Hematopoietic multipotent progenitor cell (in vitro differentiated cells): ENCODE results near the gene PUM1. TPM values are rescaled to one million over a fixed set of nuclear protein-coding genes. Genes with fewer than 3 reads are reported as not detected.

Experiments used
- DNase-seq, 3 donors: peaks; one replicate each; pipeline ENCODE4 v3.0.0-alpha.2; 2011 to 2015; ENCODE audit warnings: low read depth in 2 of 3, low spot score in 2 of 3
- total RNA-seq: library from RNA; depleted of rRNA; stranded (reverse); fragments of >200 nt; gene quantifications from one replicate; pipeline ENCODE4 v1.2.3, GENCODE V29; 2012

Gene PUM1
- total RNA-seq, 1 donor, result 147 TPM

DNA sequence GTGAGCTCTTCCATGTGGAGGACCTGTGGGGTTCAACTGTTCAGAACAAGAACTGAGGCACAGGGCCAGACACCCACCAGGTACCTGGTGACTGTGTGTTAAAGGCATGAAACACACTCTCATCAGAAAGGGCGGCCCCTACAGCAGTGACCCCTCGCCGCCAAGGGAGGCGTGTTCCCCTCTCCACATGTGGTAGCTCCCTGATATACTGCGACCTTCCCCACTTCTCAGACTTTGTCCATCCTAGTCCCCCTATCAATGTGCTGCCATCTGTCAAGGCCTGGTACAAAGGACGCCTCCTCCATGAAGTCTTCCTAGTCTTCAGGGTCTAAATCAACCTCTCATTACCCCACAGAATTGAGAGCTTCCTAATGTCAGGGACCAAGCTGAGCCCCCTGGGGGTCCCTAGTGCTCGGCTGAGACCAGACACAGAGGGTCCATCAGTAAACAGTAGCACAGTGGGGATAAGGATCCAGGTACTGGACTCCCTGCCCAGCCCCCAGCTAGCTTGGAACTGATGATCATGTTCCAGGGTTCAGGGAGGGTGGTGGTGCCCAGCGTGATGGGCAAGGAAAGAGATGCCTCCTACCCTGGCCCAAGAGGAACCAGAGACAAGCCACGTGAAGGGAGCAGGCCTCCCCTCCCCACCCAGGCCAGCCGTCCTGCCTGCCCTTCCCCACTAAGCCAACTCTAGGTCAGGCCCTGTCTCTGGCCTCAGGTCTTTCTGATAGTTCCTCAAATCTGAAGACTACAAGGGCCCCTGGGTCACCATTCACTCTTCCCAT lies 167.3 kb downstream of the PUM1 start:
- DNase-seq, result no peak

- no peak for DNase-seq
These were observed 168.6 kb downstream of the PUM1 start for GRCh38 chr1:30896905-30897304.

- DNase-seq, result no peak
These were observed 169.4 kb downstream of the PUM1 start for GRCh38 chr1:30895944-30896660.

GRCh38 chr1:30895382-30895943 lies 170.1 kb downstream of the PUM1 start:
- no peak for DNase-seq

- no peak for DNase-seq
These were observed 171.0 kb downstream of the PUM1 start for GRCh38 chr1:30894508-30894973.

DNA sequence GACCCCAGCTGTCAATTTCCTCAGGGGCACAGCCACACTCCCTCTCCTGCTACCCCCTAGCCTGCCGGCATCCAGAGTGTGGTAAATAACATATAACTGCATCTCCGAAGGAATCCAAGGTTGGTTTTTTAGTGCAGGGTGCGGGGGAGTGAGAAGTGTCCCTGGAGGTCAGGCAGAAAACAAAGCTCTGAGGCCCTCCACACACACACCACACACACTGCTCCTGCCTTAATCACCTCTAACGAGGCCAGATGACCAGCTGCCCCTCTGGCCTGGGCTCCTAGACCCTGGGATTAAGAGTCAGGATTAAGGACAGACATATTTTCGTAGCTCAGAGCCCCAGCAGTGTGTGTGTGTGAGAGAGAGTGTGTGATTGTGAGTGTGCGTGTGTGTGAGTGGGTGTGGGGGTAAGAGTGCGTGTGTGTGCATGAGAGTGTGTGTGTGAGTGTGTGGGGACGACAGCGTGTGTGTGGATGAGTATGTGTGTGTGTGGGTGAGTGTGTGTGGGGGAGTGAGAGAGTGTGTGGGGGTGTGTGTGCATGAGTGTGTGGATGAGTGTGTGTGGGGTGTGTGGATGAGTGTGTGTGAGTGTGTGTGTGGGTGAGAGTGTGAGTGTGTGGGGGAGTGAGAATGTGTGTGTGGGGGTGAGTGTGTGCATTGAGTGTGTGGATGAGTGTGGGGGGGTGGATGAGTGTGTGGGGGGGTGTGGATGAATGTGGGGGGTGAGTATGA lies 171.6 kb downstream of the PUM1 start:
- no peak for DNase-seq

DNA sequence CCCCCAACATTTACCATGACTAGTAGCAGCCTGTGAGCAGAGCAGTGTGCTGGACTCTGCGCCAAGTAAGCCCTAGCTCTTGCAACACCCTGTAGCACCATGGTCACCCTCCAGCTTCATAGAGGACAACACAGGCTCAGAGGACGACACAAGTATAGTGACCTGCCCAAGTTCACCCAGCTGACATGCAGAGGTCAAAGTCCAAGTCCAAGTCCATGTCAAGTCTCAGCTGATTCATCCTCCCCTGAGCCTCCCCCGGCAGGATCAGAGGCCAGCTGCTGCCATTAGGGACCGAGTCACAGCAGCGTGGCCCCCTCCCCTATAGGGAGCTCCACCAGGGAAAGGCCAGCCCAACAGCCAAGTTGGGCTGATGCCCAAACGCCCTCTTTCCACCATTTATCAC lies 172.8 kb downstream of the PUM1 start:
- no peak for DNase-seq

- DNase-seq, result no peak
These were observed 174.3 kb downstream of the PUM1 start for GRCh38 chr1:30891227-30891552.

DNA sequence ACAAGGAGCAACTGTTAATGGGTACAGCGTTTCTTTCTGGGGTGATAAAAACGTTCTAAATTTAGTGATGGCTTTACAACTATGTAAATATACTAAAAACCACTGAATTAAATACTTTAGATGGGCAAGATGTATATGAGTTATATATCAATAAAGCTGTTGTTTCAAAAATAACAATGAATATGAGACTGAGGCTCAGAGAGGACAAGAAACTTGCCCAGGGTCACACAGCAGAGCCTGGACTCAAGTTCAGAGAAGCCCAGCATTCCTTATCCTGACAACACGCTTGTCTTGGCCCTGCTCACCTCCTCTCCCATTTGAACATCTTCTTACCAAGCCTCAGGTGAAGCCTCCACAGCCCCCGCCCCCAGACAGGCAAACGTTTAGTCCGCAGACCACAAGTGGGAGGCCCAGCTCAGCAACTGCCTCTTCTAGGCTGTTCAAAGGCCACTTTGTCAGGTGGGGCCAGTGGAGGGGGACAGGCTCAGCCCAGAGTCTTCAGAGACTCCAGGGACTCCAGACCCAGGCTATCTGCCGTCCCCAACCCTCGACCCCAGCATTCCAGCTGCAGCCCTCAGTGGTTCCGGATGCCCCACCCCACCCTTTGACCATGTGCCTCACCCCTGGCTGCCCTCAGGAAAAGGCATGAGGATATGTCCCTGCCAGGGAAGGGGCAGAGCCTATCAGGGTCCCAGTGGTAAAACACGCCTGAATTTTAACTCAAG lies 174.9 kb downstream of the PUM1 start:
- no peak for DNase-seq

GRCh38 chr1:30889511-30889910 lies 176.0 kb downstream of the PUM1 start:
- no peak for DNase-seq

DNA sequence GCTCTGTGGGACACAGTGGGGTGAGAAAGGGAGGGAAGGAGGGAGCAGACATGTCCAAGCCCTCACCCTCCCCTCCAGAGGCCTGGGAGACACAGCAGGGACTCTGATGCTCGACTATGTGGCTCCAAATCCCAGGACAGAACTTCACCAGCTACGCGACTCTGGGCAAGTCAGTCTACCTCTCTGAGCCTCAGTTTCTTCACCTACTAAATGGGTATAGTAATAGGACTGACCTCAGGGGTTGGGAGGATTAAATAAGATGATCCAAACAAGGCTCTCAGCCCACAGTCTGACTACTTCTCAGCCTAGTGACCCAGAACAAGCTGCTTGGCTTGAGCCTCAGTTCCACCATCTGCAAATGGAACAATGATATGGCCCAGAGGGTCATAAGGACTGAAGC lies 176.5 kb downstream of the PUM1 start:
- DNase-seq, result no peak

GRCh38 chr1:30888391-30888790 lies 177.1 kb downstream of the PUM1 start:
- no peak for DNase-seq

DNA sequence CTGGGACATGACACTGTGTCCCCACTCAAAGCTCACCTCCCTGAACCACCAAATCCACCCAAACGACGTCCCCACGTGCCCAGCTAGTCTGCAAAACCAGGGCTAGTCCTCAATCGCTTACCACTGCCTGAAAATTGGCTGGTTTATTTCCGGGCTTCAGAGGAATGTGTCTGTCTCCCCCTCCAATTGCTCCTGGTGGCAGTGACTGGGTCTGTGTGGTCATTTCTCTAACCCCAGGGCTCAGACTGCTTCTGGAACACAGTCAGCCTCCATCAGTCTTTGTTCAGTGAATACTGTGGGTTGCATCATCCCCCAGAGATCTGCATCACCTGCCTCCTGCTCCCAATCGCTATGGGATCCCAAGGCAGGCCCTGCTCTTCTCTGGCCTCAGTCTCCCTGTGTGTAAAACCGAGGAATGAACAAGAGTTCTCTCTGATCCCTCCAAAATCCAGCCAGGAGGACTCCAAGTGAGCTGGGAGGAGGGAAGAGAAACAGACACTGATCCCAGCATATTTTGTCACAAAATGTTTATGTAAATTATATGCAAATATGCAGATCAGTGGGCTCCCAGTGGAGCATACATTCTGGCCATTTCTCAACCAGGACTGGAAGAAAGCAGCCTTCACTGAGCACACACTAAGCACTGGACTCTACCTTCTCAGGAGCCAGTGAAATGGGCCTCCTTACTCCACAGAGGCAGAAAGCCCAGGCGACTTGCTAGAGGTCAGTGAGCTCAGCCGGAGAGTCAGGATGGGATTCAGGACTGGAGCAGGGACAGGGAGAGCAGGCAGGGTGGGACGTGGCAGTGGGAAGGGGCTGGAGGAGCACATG lies 177.8 kb downstream of the PUM1 start:
- DNase-seq, result no peak

- no peak for DNase-seq
These were observed 178.6 kb downstream of the PUM1 start for GRCh38 chr1:30886710-30887428.

- no peak for DNase-seq
These were observed 179.7 kb downstream of the PUM1 start for GRCh38 chr1:30885570-30886522.

GRCh38 chr1:30884723-30885122 lies 180.8 kb downstream of the PUM1 start:
- no peak for DNase-seq

- no peak for DNase-seq
These were observed 181.9 kb downstream of the PUM1 start for GRCh38 chr1:30883389-30884172.
